ENCODE data around the gene TM9SF4.

GRCh38 chr20:32215729-32216128 is 106.2 kb downstream of the TM9SF4 start:
- TF ChIP-seq POLR2A (IDR thresholded peaks at IDR 0.05; ENCODE audit: low read depth, low read length) (no peak), TAF1 (IDR thresholded peaks at IDR 0.05; ENCODE audit: low read depth, low read length) (no peak), POLR2AphosphoS5 (IDR thresholded peaks at IDR 0.05; ENCODE audit: low read depth, low read length) (no peak), SPI1 (IDR thresholded peaks at IDR 0.05; ENCODE audit: low read depth, low read length) (no peak), PAX5 (IDR thresholded peaks at IDR 0.05; ENCODE audit: insufficient read depth, low read length, severe bottlenecking) (no peak)

Measured in GM12891 (cell line).